K562 treated with DMSO at 1 percent for 4 hours (cell line): ENCODE results near the gene SLC35D3. TPM values are rescaled to one million over a fixed set of nuclear protein-coding genes. Genes with fewer than 3 reads are reported as not detected.

Experiments
- total RNA-seq: library from RNA; unstranded; fragments of 300-600 nt; gene quantifications from 2 replicates; pipeline ENCODE4 v1.2.3, GENCODE V29; 2022; ENCODE audit not compliant: insufficient read depth

The SLC35D3 gene
- not detected in 2 replicates for total RNA-seq

GRCh38 chr6:136921936-136922684 is at the start of gene SLC35D3:
Gene SLC35D3 (plus strand): TSS chr6:136922301. CDS start chr6:136922429, 128 bp downstream.

Other genes starting within 250 kb of the SLC35D3 start
- gene MAP3K5, start 129.8 kb upstream of the SLC35D3 start, total RNA-seq, result 2.8 and 3.6 TPM in 2 replicates
- 4.3 and 6.4 TPM in 2 replicates for gene PEX7, start 99.7 kb upstream of the SLC35D3 start, total RNA-seq
- not detected in 2 replicates for gene IL20RA, start 122.7 kb downstream of the SLC35D3 start, total RNA-seq